SK-N-MC (cell line): ENCODE results near the gene MYZAP.

Experiments
- DNase-seq: peaks from one replicate; pipeline ENCODE4 v3.0.0-alpha.2; 2011; ENCODE audit warnings: low read depth, low spot score
- H3K27ac ChIP-seq: fragments of 200-600 bp; sonication (generic); 2 replicates; pipeline ENCODE4 v1.5.1; 2016; ENCODE audit warnings: mixed run types
- H3K36me3 ChIP-seq: fragments of 200-600 bp; sonication (generic); 2 replicates; pipeline ENCODE4 v1.6.1; 2017; ENCODE audit warnings: antibody characterized with exemption, low read length, mixed read lengths; ENCODE audit not compliant: insufficient read depth
- H3K4me3 ChIP-seq: fragments of 200-600 bp; sonication (generic); 2 replicates; pipeline ENCODE4 v1.5.1; 2016
- H3K9ac ChIP-seq: fragments of 200-600 bp; sonication (generic); 2 replicates; pipeline ENCODE4 v1.8.0; 2017; ENCODE audit warnings: mixed run types, mixed read lengths; ENCODE audit not compliant: insufficient read length
- H3K9me3 ChIP-seq: fragments of 200-600 bp; sonication (generic); 2 replicates; pipeline ENCODE4 v1.6.1; 2017; ENCODE audit warnings: low read depth, mild to moderate bottlenecking, antibody characterized with exemption, low read length, moderate library complexity, mixed read lengths
- EZH2 ChIP-seq: fragments of 200-600 bp; sonication (generic); IDR thresholded peaks from one replicate; pipeline ENCODE4 v1.6.1; 2017; ENCODE audit warnings: antibody characterized with exemption
- FOXP2 ChIP-seq: optimal IDR thresholded peaks from 2 replicates; pipeline ENCODE3; 2011; ENCODE audit warnings: mild to moderate bottlenecking, moderate library complexity; ENCODE audit not compliant: insufficient read depth; ENCODE audit errors: extremely low read length, control extremely low read depth
- POLR2AphosphoS5 ChIP-seq: IDR thresholded peaks from 2 replicates; pipeline ENCODE4 v1.6.1; 2012; ENCODE audit warnings: mild to moderate bottlenecking, low read depth, low read length, borderline replicate concordance

The MYZAP gene

GRCh38 chr15:57559875-57560274 lies 31.8 kb upstream of the MYZAP start:
- no peak for DNase-seq
- H3K4me3 ChIP-seq, result no peak overlapping the region
- H3K27ac ChIP-seq, result no peak overlapping the region
- H3K9me3 ChIP-seq, result no peaks in the 10 kb centered on the region
- H3K36me3 ChIP-seq, result no peaks in the 10 kb centered on the region
- no peak overlapping the region for H3K9ac ChIP-seq
- TF ChIP-seq POLR2AphosphoS5 (no peak), EZH2 (no peak), FOXP2 (no peak)

GRCh38 chr15:57561041-57561711 lies 30.5 kb upstream of the MYZAP start:
- DNase-seq, result no peak
- Histone ChIP-seq H3K36me3 (no peaks in the 10 kb centered on the region), H3K4me3 (no peak overlapping the region), H3K9ac (no peak overlapping the region), H3K27ac (no peak overlapping the region), H3K9me3 (no peaks in the 10 kb centered on the region)
- TF ChIP-seq POLR2AphosphoS5 (no peak), EZH2 (no peak), FOXP2 (no peak)

- no peak overlapping the region for H3K27ac ChIP-seq
Observed at GRCh38 chr15:57562196-57562769, 29.4 kb upstream of the MYZAP start.

DNA sequence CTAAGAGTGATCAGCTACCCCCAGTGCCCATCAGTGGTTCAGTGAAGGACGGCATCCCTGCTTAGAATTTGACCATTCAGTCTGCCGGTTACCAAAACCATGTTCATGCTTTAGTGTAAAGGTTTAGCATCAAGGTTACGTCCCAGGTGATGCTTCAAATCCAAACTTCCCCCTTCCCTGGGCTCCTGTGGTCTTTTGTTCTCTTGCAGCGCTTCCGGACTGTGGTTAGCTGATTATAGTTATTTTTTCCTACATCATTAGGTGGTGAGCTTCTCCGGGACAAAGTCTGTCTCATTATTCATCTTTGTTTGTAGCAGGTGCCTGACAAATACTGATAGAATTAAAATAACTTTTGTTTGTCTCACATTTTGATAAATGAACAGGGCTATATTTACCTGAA lies 28.3 kb upstream of the MYZAP start:
- Histone ChIP-seq H3K9ac (no peak overlapping the region), H3K36me3 (no peaks in the 10 kb centered on the region), H3K27ac (no peak overlapping the region), H3K4me3 (no peak overlapping the region), H3K9me3 (no peaks in the 10 kb centered on the region)
- no peak for DNase-seq
- TF ChIP-seq POLR2AphosphoS5, result no peak

More at GRCh38 chr15:57562196-57562769, 29.4 kb upstream of the MYZAP start:
- Histone ChIP-seq H3K9me3 (no peaks in the 10 kb centered on the region), H3K36me3 (no peaks in the 10 kb centered on the region), H3K4me3 (no peak overlapping the region), H3K9ac (no peak overlapping the region)
- no peak for TF ChIP-seq EZH2
- no peak for TF ChIP-seq FOXP2
- no peak for TF ChIP-seq POLR2AphosphoS5
- DNase-seq, result no peak

DNA sequence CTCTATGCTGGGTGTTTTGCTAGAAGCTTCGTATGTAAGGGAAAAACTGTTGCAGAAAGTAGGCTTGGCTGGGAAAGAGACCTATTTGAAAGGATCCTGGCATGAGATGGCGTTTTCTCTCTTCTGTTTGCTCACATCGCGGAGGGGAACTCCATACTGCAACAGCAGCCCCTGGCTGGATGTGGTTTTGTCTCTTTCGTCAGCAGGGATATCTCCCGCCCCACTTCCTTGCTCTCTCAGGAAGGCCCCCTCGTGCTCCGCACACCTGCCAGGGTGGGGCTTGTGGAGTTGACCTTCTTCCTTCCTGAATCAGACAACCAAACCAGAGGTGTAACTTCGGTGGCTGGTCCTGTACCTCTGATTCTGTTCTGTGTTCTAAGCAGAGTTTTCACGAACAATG lies 26.4 kb upstream of the MYZAP start:
- TF ChIP-seq EZH2, result no peak
- no peak for TF ChIP-seq FOXP2
- TF ChIP-seq POLR2AphosphoS5, result no peak
- Histone ChIP-seq H3K27ac (no peak overlapping the region), H3K9me3 (no peaks in the 10 kb centered on the region), H3K4me3 (no peak overlapping the region), H3K36me3 (no peaks in the 10 kb centered on the region), H3K9ac (no peak overlapping the region)
- DNase-seq, result no peak

- H3K9ac ChIP-seq, result no peak overlapping the region
- TF ChIP-seq EZH2 (no peak), FOXP2 (no peak), POLR2AphosphoS5 (no peak)
- DNase-seq, result no peak
- H3K9me3 ChIP-seq, result no peaks in the 10 kb centered on the region
- no peak overlapping the region for H3K27ac ChIP-seq
- H3K36me3 ChIP-seq, result no peaks in the 10 kb centered on the region
- no peak overlapping the region for H3K4me3 ChIP-seq
Observed at GRCh38 chr15:57566834-57567233, 24.9 kb upstream of the MYZAP start.

GRCh38 chr15:57567891-57568290 lies 23.8 kb upstream of the MYZAP start:
- no peak overlapping the region for H3K9ac ChIP-seq
- TF ChIP-seq POLR2AphosphoS5, result no peak
- no peak for TF ChIP-seq EZH2
- no peak for TF ChIP-seq FOXP2
- H3K27ac ChIP-seq, result no peak overlapping the region
- H3K9me3 ChIP-seq, result no peaks in the 10 kb centered on the region
- H3K4me3 ChIP-seq, result no peak overlapping the region
- DNase-seq, result no peak
- H3K36me3 ChIP-seq, result no peaks in the 10 kb centered on the region

GRCh38 chr15:57568299-57568698 lies 23.4 kb upstream of the MYZAP start:
- no peak for DNase-seq
- no peaks in the 10 kb centered on the region for H3K9me3 ChIP-seq
- H3K4me3 ChIP-seq, result no peak overlapping the region

DNA sequence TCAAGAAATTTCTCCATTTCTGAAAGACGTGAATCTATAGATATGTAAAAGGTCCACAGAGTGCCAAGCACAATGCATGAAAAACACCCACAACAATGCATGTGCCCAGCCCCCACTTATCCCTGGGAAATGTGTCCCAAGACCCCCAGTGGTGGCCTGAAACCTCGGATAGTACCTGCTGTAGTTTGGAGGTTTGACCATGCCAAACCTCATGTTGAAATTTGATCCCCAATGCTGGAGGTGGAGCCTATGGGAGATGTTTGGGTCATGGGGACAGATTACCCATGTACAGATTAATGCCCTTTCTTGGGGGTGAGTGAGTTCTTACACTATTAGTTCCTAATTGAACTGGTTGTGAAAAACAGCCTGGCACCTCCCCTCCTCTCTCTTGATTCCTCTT lies 21.4 kb upstream of the MYZAP start:
- no peak for DNase-seq
- no peak overlapping the region for H3K4me3 ChIP-seq
- H3K27ac ChIP-seq, result no peak overlapping the region
- no peak overlapping the region for H3K9ac ChIP-seq
- H3K36me3 ChIP-seq, result no peaks in the 10 kb centered on the region
- no peak for TF ChIP-seq FOXP2
- no peak for TF ChIP-seq EZH2
- no peak for TF ChIP-seq POLR2AphosphoS5
- H3K9me3 ChIP-seq, result no peaks in the 10 kb centered on the region

More at GRCh38 chr15:57568299-57568698, 23.4 kb upstream of the MYZAP start:
- TF ChIP-seq POLR2AphosphoS5 (no peak), FOXP2 (no peak), EZH2 (no peak)
- Histone ChIP-seq H3K36me3 (no peaks in the 10 kb centered on the region), H3K27ac (no peak overlapping the region), H3K9ac (no peak overlapping the region)
